ENCODE data around the gene RSPRY1.
"Not testable (repeated sequence)": the region's sequence is repeated elsewhere in the genome, so short reads cannot be mapped to it uniquely, and the experiment has no call there.

RSPRY1 gene

DNA sequence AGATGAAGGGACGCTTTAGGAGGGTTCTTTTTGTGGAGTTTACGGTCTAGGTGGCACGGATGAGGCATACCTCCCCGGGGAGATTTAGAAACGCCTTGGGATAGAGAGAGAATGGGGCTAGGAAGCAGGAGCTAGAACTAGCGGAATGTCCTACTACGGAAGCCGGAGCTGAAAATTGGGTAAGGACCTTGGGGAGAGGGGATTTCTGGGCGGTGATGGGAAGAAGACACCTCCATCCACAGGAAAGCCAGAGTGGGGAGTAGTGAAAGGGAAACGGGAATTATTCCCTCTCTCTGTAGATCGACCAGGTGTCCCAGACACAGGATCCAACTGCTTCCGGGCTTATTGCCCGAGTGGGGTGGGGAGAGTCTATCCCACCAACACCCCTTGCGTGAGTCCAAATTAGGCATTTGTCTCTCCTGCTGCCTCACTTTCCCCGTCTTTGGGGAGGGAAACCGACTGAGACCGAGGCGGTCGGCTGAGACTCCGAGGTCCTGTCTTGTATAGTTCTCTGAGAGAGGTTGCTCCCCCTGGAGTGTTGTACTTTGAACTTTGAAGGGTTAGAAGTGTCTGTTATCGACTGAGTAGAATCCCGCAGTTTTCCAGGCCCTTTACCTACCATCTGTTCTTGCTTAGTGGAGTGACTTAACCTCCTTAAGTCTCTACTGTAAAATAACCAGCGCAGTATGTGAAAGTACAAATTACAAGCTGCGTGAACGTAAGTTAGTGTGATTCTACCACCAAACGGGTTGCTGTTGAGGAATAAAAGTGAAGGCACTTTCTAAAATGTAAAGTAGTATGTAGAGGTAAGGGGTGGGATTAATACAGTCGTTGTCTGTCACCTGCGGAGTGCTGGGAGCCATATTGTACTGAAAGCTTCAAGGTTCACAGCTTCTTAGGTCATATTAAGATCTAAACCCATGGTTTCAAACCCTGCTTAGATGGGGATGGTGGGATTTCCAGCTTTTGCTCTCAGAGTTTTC is 1.0 kb downstream of the RSPRY1 start:
- DNase-seq: peak; percentile 40

DNA sequence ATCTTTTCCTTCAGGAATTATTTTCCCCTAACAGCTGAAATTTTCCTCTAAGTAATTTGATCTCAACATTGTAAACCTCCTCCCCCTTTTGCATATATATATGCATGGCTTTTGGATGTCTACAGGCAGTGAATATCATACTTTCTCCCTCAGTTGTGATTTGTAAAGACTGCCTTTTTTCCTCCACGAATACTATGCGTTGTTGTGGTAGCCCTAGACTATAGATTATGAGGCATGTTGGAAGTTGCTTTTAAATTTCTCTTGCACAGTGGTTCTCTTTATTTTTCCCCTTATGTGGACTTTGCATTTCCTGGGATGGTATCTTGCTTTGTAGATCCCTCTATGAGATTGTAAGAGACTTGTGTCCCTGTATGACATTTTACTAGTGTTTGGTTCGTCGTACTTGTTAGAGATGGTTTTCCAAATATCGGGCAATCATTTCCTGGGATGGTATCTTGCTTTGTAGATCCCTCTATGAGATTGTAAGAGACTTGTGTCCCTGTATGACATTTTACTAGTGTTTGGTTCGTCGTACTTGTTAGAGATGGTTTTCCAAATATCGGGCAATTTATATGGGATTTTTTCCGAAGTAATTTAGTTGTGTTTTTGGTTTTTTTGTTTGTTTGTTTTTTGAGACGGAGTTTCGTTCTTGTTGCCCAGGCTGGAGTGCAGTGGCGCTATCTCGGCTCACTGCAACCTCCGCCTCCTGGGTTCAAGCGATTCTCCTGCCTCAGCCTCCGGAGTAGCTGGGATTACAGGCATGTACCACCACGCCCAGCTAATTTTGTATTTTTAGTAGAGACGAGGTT is 2.0 kb downstream of the RSPRY1 start:
- not testable (repeated sequence) for DNase-seq

- no peak for DNase-seq
Measured at GRCh38 chr16:57188711-57189002, 2.5 kb downstream of the RSPRY1 start.

GRCh38 chr16:57189527-57189926 is 3.4 kb downstream of the RSPRY1 start:
- not testable (repeated sequence) for DNase-seq

- peak; percentile 20 for DNase-seq
Measured at GRCh38 chr16:57190136-57190535, 4.0 kb downstream of the RSPRY1 start.

DNA sequence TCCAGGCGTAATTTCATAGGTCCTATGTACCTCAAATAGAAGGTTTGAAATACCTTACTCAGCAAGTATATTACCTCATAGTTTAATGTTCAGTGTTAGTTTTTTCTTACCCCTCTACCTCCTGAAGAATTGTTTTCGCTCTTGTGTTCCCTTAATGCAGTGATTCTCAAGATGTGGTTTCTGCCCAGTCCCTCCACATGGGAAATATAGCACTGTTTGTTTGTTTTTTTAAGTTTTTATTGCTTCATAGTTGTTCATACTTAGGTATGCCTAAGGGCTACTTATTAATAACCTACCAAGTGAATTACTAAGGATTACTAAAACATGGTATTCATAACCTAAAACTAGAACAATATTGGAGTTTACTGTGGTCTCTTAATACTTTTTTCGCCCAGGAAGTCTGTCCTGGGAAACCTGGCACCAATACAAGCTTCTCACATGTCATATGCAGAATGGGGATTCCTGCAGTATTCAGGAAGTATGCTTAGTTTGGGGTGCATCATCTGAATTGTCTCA is 5.0 kb downstream of the RSPRY1 start:
- DNase-seq: peak; percentile 43

DNA sequence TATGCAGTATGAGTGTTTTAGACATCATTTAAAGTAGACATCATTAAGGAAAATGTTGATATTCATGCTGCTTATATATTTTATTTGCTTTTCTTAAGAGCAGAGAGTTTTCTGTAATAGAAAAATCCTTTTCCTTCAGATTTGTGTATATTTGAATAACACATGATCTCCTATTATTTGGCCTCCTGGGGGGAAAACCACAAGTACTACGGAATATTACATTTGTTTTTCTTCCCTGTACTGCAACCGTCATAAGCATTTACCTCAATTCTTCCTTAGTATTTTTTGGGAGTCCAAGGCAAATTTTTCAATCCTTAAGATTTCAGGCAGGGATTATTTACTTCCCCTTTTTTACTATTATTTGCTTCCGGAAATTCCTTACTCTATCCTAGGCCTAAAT is 6.0 kb downstream of the RSPRY1 start:
- peak; percentile 74 for DNase-seq

GRCh38 chr16:57192720-57193486 is 6.8 kb downstream of the RSPRY1 start:
- DNase-seq: no peak

GRCh38 chr16:57194512-57194911 is 8.4 kb downstream of the RSPRY1 start:
- peak; percentile 97 for DNase-seq

DNA sequence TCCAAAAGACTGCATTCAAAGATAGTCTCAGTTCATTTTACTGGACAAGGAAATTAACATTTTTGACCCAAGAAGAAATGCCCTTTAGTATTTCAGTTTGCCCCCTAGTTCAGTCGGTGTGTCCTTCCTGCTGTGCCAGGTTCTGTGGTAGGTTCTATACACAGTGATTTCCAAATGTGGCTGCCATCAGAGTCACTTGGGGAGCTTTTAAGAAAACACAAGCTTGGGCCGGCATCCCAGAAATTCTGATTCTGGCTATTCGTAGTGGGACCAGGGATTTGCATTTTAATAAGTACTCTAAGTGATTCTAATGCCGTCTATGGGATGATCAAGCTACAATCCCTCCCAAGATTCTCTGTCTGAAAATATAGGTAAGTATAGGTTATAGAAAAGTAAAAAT is 10.2 kb downstream of the RSPRY1 start:
- DNase-seq: no peak

GRCh38 chr16:57196753-57197152 is 10.6 kb downstream of the RSPRY1 start:
- DNase-seq: no peak

DNA sequence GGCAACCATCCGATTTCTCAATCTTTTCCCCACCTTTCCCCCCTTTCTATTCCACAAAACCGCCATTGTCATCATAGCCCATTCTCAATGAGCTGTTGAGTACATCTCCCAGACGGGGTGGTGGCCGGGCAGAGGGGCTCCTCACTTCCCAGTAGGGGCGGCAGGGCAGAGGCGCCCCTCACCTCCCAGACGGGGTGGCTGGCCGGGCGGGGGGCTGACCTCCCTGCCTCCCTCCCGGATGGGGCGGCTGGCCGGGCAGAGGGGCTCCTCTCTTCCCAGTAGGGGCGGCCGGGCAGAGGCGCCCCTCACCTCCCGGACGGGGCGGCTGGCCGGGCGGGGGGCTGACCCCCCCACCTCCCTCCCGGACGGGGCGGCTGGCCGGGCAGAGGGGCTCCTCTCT is 14.2 kb downstream of the RSPRY1 start:
- not testable (repeated sequence) for DNase-seq

GRCh38 chr16:57200926-57201325 is 14.8 kb downstream of the RSPRY1 start:
- DNase-seq: not testable (repeated sequence)

DNA sequence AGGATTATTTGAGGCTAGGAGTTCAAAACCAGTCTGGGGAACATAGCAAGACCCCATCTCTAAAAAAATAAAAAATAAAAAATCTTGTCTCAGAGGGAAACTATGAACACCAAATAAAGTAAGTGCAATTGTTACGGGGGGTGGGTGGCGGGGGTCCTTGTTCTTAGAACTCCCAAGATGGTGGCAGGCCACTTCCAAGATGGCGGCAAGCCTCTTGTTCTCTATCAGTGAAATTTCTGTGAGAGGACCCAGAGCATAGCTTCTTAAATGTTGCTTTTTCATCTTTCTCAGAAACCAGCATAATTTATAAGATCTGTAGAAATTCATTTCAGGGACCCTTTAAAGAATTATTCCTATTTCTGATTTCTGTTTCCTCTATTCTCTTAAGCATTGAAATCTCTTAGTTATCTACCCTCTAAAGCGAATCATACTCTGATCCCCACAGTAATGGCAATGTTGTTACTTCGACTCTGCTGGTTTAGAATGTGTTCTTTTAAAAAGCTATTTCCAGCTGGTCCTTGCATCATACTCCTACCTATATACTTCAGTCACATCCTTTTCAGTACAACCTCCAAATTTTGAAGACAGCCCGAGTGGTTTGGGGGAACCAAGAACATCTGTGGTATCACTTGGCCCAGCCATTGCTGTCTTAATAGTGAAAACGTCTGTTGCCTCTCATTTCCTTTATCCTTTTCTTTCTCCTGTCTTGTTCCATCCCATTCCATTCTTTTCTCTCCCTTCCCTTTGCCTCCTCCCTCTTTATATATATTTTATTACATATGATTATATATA is 16.2 kb downstream of the RSPRY1 start:
- DNase-seq: no peak

GRCh38 chr16:57203451-57203850 is 17.3 kb downstream of the RSPRY1 start:
- no peak for DNase-seq

DNA sequence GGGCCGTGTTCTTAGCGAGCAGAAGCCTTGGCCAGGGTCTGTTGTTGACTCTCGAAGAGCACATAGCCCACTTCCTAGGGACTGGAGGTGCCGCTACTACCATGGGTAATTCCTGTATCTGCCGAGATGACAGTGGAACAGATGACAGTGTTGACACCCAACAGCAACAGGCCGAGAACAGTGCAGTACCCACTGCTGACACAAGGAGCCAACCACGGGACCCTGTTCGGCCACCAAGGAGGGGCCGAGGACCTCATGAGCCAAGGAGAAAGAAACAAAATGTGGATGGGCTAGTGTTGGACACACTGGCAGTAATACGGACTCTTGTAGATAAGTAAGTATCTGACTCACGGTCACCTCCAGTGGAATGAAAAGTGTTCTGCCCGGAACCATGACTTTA is 18.5 kb downstream of the RSPRY1 start:
- DNase-seq: no peak

- no peak for DNase-seq
Measured at GRCh38 chr16:57208926-57209325, 22.8 kb downstream of the RSPRY1 start.

- no peak for DNase-seq
Measured at GRCh38 chr16:57209780-57210179, 23.7 kb downstream of the RSPRY1 start.

DNA sequence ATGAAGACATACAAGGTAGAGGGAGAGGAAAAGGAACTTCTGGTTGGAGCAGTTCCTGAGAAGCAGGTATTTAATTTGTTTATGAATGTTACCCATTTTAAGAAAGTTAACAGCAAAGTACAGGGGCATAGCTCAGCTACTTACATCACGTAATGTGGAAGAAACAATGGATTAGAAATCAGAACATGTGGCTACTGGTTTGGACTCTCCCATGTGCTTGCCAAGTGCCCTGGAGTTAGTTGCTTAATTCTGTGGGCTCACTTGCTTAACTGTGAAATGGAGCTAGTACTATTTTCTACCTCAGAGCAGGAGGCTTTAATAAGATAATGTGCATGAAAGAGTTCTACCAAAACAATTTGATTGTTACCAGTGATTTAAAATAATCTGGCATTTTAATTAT is 27.3 kb downstream of the RSPRY1 start:
- DNase-seq: no peak

DNA sequence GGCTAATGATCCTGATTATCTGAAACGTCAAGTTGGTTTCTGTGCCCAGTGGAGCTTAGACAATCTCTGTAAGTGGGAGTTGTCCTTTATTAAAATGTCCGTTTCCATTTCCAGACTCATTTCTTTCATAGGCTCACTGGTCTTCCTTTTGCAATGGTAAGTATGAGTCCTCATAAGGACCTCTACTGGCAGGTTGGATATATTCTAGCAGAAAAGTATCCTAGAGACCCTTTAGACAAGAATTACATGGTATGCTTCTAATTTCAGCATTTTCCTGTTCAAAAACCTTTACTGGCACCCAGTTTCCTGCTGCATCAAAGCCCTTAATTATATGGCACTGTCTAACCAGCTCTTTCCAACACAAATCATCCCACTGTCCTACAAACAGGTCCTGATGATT is 30.8 kb downstream of the RSPRY1 start:
- DNase-seq: no peak

- DNase-seq: no peak
Measured at GRCh38 chr16:57223057-57223456, 36.9 kb downstream of the RSPRY1 start.
